GM12892 (cell line): ENCODE measurements around the gene HIP1R.

Source experiments
- POLR2A ChIP-seq: IDR thresholded peaks from 2 replicates; pipeline ENCODE4 v1.6.1; 2011; ENCODE audit warnings: low read depth, low read length, control low read depth
- POLR2AphosphoS5 ChIP-seq: IDR thresholded peaks from 2 replicates; pipeline ENCODE4 v1.6.1; 2011; ENCODE audit warnings: low read depth, low read length, control low read depth
- TAF1 ChIP-seq: IDR thresholded peaks from 2 replicates; pipeline ENCODE4 v1.6.1; 2011; ENCODE audit warnings: low read depth, mild to moderate bottlenecking, control low read depth, low read length, borderline replicate concordance

DNA sequence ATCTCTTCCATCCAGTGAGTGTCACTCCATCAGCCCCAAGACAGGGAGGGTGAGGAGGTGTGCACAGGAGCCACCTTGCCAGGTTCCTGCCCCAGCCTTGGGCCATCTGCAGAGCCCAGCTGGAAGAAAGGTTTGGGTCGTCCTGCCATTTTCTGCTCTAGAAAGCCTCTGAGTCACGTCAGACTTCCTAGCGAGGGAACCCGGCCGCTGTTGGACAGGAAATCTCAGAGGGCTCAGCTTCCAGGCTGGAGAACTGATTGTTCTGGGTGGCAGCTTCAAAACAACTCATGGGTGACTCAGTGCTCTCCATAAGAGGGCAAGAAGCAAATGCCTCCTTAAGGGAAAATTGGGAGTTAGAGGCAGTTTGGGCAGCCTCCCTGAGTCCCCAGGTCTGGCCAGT lies 16.6 kb downstream of the HIP1R start:
- TF ChIP-seq POLR2AphosphoS5, result no peak
- no peak for TF ChIP-seq TAF1
- TF ChIP-seq POLR2A, result no peak
